Loucy (cell line): ENCODE measurements around the gene MYBPC2.

Source experiments
- H2AFZ ChIP-seq: fragments of 200-600 bp; sonication (generic); 2 replicates; pipeline ENCODE4 v1.6.0; 2016; ENCODE audit warnings: antibody characterized with exemption, mild to moderate bottlenecking, low read length, moderate library complexity
- H3F3A ChIP-seq: fragments of 200-600 bp; 2 replicates; pipeline ENCODE4 v1.6.0; 2016; ENCODE audit warnings: antibody characterized with exemption, low read depth, mild to moderate bottlenecking
- H3K27me3 ChIP-seq: fragments of 200-600 bp; sonication (generic); 2 replicates; pipeline ENCODE4 v1.6.1; 2014; ENCODE audit warnings: low read length, mild to moderate bottlenecking; ENCODE audit not compliant: insufficient read depth, poor library complexity, severe bottlenecking
- H3K36me3 ChIP-seq: fragments of 200-600 bp; sonication (generic); 2 replicates; pipeline ENCODE4 v1.6.1; 2016; ENCODE audit warnings: low read length; ENCODE audit not compliant: insufficient read depth
- H3K4me1 ChIP-seq: fragments of 200-600 bp; sonication (generic); 2 replicates; pipeline ENCODE4 v1.5.1; 2014; ENCODE audit warnings: low read length, mild to moderate bottlenecking; ENCODE audit not compliant: insufficient read depth, poor library complexity, severe bottlenecking
- H3K4me2 ChIP-seq: fragments of 200-600 bp; sonication (generic); 2 replicates; pipeline ENCODE4 v1.6.0; 2014; ENCODE audit warnings: antibody characterized with exemption, low read length, low read depth, mild to moderate bottlenecking; ENCODE audit not compliant: poor library complexity, severe bottlenecking
- H3K4me3 ChIP-seq: fragments of 200-600 bp; sonication (generic); 2 replicates; pipeline ENCODE4 v1.5.1; 2014; ENCODE audit warnings: low read length, mild to moderate bottlenecking, mixed read lengths; ENCODE audit not compliant: poor library complexity, severe bottlenecking
- H3K79me2 ChIP-seq: fragments of 200-600 bp; sonication (generic); 2 replicates; pipeline ENCODE4 v1.6.1; 2014; ENCODE audit warnings: low read length; ENCODE audit not compliant: insufficient read depth
- H3K9ac ChIP-seq: fragments of 200-600 bp; sonication (generic); 2 replicates; pipeline ENCODE4 v1.6.0; 2014; ENCODE audit warnings: mild to moderate bottlenecking, low read depth, low read length, moderate library complexity; ENCODE audit not compliant: poor library complexity, severe bottlenecking
- H3K9me2 ChIP-seq: fragments of 200-600 bp; sonication (generic); replicated peaks from 2 replicates; pipeline ENCODE4 v1.6.1; 2016; ENCODE audit warnings: low read depth, low read length, mixed read lengths
- H3K9me3 ChIP-seq: fragments of 200-600 bp; sonication (generic); 2 replicates; pipeline ENCODE4 v1.6.1; 2014; ENCODE audit warnings: mild to moderate bottlenecking, antibody characterized with exemption, low read length, low read depth; ENCODE audit not compliant: insufficient read depth
- H4K20me1 ChIP-seq: fragments of 200-600 bp; sonication (generic); 2 replicates; pipeline ENCODE4 v1.6.0; 2014; ENCODE audit warnings: antibody characterized with exemption, low read length, mild to moderate bottlenecking; ENCODE audit not compliant: insufficient read depth, poor library complexity, severe bottlenecking
- EZH2phosphoT487 ChIP-seq: fragments of 200-600 bp; IDR thresholded peaks from 2 replicates; pipeline ENCODE4 v1.6.1; 2018; ENCODE audit warnings: antibody characterized with exemption, mild to moderate bottlenecking, moderate library complexity, borderline replicate concordance
- TF ChIP-seq, protein P1 (sequence below): fragments of 200-600 bp; sonication (generic); conservative IDR thresholded peaks from 2 replicates; pipeline ENCODE4 v1.5.1; 2014; ENCODE audit warnings: mild to moderate bottlenecking, antibody characterized with exemption, low read length

MYBPC2 gene

DNA sequence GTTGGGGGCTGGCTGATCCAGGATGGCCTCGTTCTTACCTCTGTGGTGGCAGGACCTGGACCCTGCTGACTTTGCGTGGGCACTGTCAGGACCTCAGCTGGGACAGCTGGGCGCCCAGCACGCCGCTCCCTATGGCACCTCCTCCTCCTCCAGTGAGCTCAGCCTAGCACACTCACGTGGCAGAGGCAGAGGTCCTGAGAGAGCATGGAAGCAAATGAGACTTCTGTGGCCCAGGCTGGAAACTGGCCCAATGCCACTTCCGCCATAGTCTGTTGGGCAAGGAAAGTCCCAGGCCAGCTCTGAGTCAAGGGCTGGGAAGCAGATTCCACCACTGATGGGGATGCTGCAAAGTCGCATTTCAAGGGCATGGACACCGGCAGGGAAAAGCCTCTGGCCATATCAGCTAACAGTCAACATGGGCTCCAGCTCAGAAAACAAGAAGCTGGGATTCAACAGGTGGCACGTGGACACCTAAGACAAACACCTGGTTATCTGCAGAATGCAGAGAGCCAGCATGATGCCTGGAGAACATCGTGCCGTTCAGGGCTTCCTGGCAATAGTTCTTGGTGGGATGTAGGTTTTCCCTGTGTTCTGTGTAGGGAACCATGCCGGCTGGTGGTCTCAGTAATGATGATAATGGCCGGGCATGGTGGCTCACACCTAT, 16.7 kb downstream of the MYBPC2 start:
- H3K9me3 ChIP-seq: no peaks in the 10 kb centered on the region
- no peaks in the 10 kb centered on the region for H3K27me3 ChIP-seq
- H4K20me1 ChIP-seq: no peaks in the 10 kb centered on the region
- no peaks in the 10 kb centered on the region for H3K9me2 ChIP-seq
- no peaks in the 10 kb centered on the region for H3K4me1 ChIP-seq
- H3K36me3 ChIP-seq: no peaks in the 10 kb centered on the region
- H3K79me2 ChIP-seq: no peaks in the 10 kb centered on the region
- no peak overlapping the region for H3K4me2 ChIP-seq
- no peak for TF ChIP-seq EZH2phosphoT487
- H3F3A ChIP-seq: no peaks in the 10 kb centered on the region
- H3K4me3 ChIP-seq: no peak overlapping the region
- H2AFZ ChIP-seq: no peak overlapping the region
- H3K9ac ChIP-seq: no peak overlapping the region

DNA sequence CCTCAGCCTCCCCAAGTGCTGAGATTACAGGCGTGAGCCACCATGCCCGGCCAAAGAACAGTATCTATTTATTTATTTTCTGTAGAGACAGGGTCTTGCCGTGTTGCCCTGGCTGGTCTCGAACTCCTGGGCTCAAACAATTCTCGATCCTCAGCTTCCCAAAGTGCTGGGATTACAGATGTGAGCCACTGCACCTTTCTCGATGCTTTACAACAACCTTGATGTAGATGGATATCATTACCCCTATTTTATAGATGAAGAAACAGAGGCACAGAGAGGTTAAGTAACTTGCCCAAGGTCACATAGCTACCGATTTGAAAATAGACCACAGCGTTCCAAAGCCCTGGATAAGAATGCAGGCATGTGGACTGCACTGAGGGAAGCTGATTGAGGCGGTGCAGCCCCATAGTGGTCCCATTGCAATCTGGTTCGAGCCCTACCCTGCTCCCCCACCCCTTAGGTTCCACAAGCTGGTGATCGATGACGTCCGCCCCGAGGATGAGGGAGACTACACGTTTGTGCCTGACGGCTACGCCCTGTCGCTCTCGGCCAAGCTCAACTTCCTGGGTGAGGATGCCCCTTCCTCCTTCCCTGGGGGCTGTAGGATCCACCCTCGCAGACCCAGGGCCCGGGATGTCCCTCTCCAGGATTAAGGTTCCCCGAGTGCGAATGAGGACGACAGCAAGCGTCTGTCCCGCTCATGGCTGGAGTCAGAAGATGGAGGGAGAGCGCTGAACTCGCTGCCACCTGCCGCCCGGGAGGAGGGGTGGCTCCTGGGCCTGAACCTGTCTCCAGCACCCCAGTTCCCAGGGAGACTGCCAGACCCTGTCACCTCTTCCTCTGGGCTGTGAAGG, 17.9 kb downstream of the MYBPC2 start:
- Histone ChIP-seq H3K9ac (no peak overlapping the region), H4K20me1 (no peaks in the 10 kb centered on the region), H2AFZ (no peak overlapping the region), H3K9me3 (no peaks in the 10 kb centered on the region), H3K9me2 (no peaks in the 10 kb centered on the region), H3K4me1 (no peaks in the 10 kb centered on the region), H3K4me2 (no peak overlapping the region), H3K27me3 (no peaks in the 10 kb centered on the region), H3K79me2 (no peaks in the 10 kb centered on the region), H3K36me3 (no peaks in the 10 kb centered on the region), H3K4me3 (no peak overlapping the region), H3F3A (no peaks in the 10 kb centered on the region)
- TF ChIP-seq EZH2phosphoT487: no peak
- TF ChIP-seq, protein P1, sequence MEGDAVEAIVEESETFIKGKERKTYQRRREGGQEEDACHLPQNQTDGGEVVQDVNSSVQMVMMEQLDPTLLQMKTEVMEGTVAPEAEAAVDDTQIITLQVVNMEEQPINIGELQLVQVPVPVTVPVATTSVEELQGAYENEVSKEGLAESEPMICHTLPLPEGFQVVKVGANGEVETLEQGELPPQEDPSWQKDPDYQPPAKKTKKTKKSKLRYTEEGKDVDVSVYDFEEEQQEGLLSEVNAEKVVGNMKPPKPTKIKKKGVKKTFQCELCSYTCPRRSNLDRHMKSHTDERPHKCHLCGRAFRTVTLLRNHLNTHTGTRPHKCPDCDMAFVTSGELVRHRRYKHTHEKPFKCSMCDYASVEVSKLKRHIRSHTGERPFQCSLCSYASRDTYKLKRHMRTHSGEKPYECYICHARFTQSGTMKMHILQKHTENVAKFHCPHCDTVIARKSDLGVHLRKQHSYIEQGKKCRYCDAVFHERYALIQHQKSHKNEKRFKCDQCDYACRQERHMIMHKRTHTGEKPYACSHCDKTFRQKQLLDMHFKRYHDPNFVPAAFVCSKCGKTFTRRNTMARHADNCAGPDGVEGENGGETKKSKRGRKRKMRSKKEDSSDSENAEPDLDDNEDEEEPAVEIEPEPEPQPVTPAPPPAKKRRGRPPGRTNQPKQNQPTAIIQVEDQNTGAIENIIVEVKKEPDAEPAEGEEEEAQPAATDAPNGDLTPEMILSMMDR: no peak

DNA sequence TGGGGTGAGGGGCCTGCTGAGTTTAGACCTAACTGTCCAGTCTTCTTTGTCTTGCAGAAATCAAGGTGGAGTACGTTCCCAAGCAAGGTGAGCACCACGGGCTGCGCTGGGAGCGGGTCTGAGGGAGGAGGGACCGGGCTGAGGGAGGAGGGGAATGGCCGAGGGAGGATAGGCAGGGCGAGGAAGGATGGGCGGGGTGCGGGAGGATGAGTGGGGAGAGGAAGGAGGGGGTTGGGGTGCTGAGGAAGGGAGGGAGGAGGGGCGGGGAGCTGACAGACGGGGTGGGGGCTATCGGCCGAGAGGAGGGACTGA, 18.5 kb downstream of the MYBPC2 start:
- H2AFZ ChIP-seq: no peak overlapping the region
- H3K36me3 ChIP-seq: no peaks in the 10 kb centered on the region
- H3K9ac ChIP-seq: no peak overlapping the region
- no peak overlapping the region for H3K4me3 ChIP-seq
- no peaks in the 10 kb centered on the region for H3K27me3 ChIP-seq
- no peaks in the 10 kb centered on the region for H3K9me3 ChIP-seq
- H3F3A ChIP-seq: no peaks in the 10 kb centered on the region
- H3K9me2 ChIP-seq: no peaks in the 10 kb centered on the region
- no peak for TF ChIP-seq EZH2phosphoT487
- TF ChIP-seq, protein P1: no peak
- no peak overlapping the region for H3K4me2 ChIP-seq
- H3K79me2 ChIP-seq: no peaks in the 10 kb centered on the region
- H4K20me1 ChIP-seq: no peaks in the 10 kb centered on the region
- no peaks in the 10 kb centered on the region for H3K4me1 ChIP-seq
